ENCODE results near the gene TBX1. TPM values are rescaled to one million over a fixed set of nuclear protein-coding genes. Genes with fewer than 3 reads are reported as not detected.
"Not testable (repeated sequence)": the region's sequence is repeated elsewhere in the genome, so short reads cannot be mapped to it uniquely, and the experiment has no call there.

TBX1 gene
- polyA plus RNA-seq, 5 donors, result 6.9 to 16.8 (median 8.5) TPM

GRCh38 chr22:19777192-19777591 lies 16.6 kb downstream of the TBX1 start:
- not testable (repeated sequence) for DNase-seq

GRCh38 chr22:19779011-19779421 lies 18.4 kb downstream of the TBX1 start:
- no peak for DNase-seq

DNA sequence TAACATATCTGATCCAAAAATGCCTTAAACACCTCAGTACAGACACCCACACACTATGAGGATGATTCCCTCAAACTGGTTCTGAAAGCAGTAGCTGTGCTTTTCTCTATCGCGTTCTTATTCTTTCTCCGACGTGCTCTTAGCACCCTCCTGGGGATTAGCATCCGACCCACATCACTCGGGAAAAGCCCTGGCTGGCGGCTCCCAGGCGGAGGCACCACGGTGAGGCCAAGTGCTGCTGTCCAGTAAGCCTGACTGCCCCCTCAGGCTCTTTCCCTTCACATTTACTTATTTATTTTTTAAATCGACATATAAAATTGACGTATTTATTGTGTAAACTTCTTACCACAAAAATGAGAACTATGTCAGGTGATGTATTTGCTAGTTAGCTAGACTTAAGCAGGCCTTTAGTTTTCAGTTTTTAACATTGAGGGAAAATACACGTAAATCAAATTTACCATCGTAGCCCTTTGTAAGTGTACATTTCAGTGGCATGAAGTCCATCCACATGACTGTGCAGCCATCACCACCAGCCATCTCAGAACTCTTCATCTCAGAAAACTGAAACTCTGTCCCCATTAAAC lies 19.2 kb downstream of the TBX1 start:
- DNase-seq, result no peak

DNA sequence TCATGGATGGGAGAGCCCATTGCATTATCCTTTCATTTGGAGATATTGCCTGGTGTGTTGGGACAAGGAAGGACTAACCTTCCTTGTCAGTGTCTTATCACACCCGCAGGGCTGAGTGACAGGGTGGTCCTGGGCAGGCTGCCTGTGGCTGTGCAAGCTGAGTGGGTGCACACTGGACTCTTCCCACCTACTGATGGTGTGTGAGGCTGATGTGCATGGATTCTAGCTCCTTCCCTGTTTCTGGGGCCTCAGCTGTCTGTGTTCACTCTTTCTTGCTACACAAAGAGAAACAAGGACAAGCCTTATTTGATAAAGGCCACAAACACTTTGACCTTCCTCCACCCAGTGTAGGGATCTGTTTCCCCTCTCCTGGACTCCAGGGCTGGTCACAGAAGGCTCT lies 22.0 kb downstream of the TBX1 start:
- DNase-seq, result no peak

DNA sequence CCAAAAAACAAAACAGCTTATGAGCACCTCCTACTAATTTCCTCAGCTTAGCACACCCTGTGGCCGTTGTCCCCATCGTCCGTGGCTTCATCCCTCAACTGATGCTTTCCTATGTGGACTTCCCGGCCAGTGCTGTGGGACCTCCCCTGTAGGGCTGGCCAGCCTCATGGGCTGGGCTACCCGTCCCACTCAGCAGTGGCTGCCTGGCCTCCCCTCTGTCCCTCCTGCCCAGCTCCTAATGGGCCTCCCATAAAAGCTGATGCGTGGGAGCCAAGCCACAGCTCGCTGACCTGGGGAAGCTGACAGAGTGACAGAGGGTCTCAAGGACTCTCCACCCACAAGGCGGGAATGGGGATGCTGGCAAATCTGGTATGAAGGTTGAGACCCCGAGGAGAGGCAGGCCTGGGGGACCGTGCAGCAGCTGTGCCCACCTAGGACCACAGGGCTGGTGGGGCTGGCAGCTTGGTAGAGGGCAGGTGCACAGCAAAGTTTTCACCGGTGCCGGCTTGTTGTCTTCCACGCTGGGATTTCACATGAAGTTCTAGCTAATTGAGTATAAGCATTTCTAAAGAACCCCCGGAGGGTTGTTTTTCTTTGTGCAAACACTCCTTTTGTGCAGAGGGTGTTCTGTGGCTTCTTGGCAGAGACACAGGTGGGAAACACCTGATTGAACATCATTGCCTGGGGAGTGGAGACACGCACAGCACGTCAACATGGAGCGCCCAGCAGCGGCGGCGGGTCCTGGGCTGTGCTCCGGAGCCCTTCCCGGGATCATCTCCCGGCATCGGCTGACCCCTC lies 23.2 kb downstream of the TBX1 start:
- DNase-seq, result no peak

- no peak for DNase-seq
Observed at GRCh38 chr22:19784384-19785175, 24.0 kb downstream of the TBX1 start.

DNA sequence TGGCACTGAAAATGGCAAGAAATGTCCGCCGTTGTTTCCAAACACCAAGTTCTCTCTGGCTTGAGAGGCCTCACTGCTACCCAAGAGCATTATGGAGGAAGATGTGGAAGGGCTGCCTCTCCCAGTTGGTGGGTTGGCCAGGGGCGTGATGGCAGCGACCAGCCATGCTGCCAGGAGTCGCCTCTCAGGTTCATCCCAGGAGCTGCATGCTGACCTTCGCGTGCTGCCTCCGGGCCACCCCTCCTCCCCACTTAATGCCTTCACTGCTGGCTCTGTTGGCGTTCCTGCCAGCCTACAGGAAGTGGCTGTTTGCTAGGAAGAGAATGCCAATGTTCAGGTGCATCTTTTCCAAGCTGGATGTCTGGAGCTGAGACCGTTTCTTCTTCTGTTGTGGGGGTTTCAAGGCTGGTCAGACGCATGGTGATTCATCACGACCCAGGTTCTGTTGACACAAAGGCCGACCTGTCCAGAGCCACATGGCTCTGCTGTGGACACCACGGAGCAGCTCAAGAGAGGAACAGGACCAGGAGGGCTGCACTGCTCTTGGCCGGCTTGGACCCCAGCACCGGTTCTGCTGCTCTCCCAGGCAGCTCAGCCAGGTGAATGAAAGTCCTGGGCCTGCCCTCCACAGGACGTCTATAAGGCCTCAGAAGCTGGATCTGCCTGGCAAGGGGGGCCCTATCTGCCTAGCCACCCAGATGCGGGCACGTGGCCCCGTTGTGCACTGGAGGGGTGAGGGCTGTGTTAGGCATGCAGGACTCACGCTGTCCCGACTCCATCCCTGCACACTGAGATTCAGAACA lies 25.1 kb downstream of the TBX1 start:
- no peak for DNase-seq

DNA sequence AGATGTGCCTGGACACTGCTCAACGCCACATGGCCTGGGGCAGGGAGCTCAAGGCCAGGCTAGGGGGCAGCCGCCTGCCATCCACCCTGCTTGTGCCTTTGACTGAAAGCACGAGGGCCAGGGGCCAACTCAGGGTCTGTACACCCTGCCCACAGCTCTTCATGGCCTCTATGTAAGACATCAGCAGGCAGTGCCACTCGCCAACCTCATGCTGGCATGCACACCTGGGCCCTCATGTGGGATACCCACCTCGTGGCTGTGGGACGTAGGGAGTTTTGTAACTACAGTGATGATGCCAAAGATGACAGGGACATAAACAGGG lies 25.6 kb downstream of the TBX1 start:
- no peak for DNase-seq

- DNase-seq, result no peak
Observed at GRCh38 chr22:19786959-19787848, 26.6 kb downstream of the TBX1 start.

- no peak for DNase-seq
Observed at GRCh38 chr22:19787849-19788141, 27.2 kb downstream of the TBX1 start.

- DNase-seq, result no peak
Observed at GRCh38 chr22:19788661-19789225, 28.2 kb downstream of the TBX1 start.

DNA sequence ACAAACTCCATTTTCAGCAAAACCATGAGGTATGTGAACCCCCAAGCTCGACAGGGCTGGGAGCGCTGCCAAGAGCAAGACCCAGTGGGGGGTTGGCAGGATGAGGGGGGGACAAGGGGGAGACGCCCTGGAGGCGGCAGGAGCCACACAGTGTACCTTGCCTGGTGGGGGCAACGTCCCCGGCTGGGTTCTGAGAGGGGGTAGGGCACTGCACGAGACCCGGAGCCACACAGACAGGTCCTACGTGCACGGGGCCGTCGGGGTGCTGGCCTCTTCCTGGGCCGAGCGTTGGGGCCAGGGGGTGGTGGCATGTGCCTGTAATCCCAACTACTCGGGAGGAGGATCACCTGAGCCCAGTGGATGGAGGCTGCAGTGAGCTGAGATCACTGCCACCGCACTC lies 28.8 kb downstream of the TBX1 start:
- no peak for DNase-seq

DNA sequence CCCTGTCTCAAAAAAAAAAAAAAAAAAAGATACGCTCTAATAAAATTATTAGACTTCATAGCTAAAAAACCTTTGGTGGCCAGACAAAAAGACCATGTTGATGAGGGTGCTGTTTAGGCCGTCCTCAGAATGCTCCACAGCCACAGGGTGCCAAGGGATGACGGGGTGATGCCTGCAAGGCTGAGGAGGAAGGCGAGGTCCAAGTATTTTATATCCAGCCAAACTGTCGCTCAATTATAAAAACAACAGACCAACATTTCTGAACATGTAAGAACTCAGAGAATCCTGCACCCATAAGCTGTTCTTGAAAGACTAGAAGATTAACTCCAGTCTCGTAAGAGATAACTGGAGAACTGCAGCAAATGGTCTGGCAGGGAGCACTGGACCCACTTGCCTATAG lies 29.2 kb downstream of the TBX1 start:
- DNase-seq, result no peak

- DNase-seq, result no peak
Observed at GRCh38 chr22:19791243-19791642, 30.7 kb downstream of the TBX1 start.

- no peak for DNase-seq
Observed at GRCh38 chr22:19791894-19792293, 31.3 kb downstream of the TBX1 start.

GRCh38 chr22:19792383-19792896 lies 31.9 kb downstream of the TBX1 start:
- DNase-seq, result not testable (repeated sequence)

DNA sequence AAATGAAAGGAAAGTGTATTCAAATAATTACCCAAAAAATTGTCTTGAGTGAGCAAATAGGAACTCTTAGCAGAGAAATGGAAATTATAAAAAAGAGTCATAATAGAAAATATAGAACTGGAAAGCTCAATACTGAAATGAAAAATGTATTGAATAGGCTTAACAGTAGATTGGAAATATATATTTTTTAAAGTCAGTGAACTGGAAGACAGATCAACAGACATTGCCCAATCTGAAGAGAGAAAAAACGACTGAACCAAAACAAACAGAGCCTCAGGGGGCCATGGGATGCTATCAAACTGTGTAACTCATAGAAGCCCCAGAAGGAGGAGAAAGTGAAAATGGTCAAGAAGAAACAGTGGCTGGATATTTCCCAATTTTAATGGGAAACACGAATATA lies 32.6 kb downstream of the TBX1 start:
- DNase-seq, result no peak

GRCh38 chr22:19793661-19794310 lies 33.2 kb downstream of the TBX1 start:
- DNase-seq, result no peak

GRCh38 chr22:19795617-19796008 lies 35.0 kb downstream of the TBX1 start:
- DNase-seq, result no peak

DNA sequence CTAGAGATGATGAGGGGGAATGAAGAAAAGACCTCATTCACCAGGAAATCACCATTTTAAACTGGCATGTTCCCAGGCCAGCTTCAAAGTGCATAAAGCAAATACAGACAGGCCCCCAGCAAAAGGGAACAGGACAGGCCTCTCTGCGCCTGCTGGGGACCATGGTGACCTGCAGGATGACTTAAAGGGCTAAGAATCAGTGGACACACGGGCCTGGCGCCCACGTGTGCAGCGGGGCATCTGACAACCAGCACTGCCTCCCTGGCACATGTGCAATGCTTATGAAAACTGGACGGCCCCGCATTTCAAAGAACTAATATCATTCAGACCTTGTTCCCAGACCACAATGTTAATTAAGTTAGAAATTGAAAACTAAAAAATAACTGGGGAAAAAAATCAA lies 35.6 kb downstream of the TBX1 start:
- DNase-seq, result no peak
